ENCODE data around the gene CCDC177.

Gene CCDC177

GRCh38 chr14:69574263-69574953 lies at the start of gene CCDC177:
CCDC177 (minus strand) TSS chr14:69574871; CDS start chr14:69573622, 1,249 bp downstream.
- peak; percentile 38 to 43 for DNase-seq (ENCODE audit: extremely low read depth in 1 of 2, low read depth in 1 of 2)

- DNase-seq (ENCODE audit: extremely low read depth in 1 of 2, low read depth in 1 of 2), result no peak
These were observed 49.5 kb upstream of the CCDC177 start for GRCh38 chr14:69624136-69624535.

GRCh38 chr14:69620981-69621380 lies 46.3 kb upstream of the CCDC177 start:
- DNase-seq (ENCODE audit: extremely low read depth in 1 of 2, low read depth in 1 of 2), result no peak

- DNase-seq (ENCODE audit: extremely low read depth in 1 of 2, low read depth in 1 of 2), result no peak
These were observed 45.5 kb upstream of the CCDC177 start for GRCh38 chr14:69620211-69620611.

- no peak for DNase-seq (ENCODE audit: extremely low read depth in 1 of 2, low read depth in 1 of 2)
These were observed 44.3 kb upstream of the CCDC177 start for GRCh38 chr14:69619012-69619411.

- no peak for DNase-seq (ENCODE audit: extremely low read depth in 1 of 2, low read depth in 1 of 2)
These were observed 43.1 kb upstream of the CCDC177 start for GRCh38 chr14:69617796-69618195.

GRCh38 chr14:69616408-69616773 lies 41.7 kb upstream of the CCDC177 start:
- DNase-seq (ENCODE audit: extremely low read depth in 1 of 2, low read depth in 1 of 2), result no peak

GRCh38 chr14:69615496-69616407 lies 41.1 kb upstream of the CCDC177 start:
- no peak for DNase-seq (ENCODE audit: extremely low read depth in 1 of 2, low read depth in 1 of 2)

GRCh38 chr14:69615121-69615495 lies 40.4 kb upstream of the CCDC177 start:
- DNase-seq (ENCODE audit: extremely low read depth in 1 of 2, low read depth in 1 of 2), result no peak

- DNase-seq (ENCODE audit: extremely low read depth in 1 of 2, low read depth in 1 of 2), result no peak
These were observed 39.9 kb upstream of the CCDC177 start for GRCh38 chr14:69614592-69614991.

GRCh38 chr14:69613312-69614073 lies 38.8 kb upstream of the CCDC177 start:
- DNase-seq (ENCODE audit: extremely low read depth in 1 of 2, low read depth in 1 of 2), result no peak

GRCh38 chr14:69612783-69613130 lies 38.1 kb upstream of the CCDC177 start:
- DNase-seq (ENCODE audit: extremely low read depth in 1 of 2, low read depth in 1 of 2), result no peak

- DNase-seq (ENCODE audit: extremely low read depth in 1 of 2, low read depth in 1 of 2), result no peak
These were observed 37.5 kb upstream of the CCDC177 start for GRCh38 chr14:69612014-69612782.

GRCh38 chr14:69611172-69612013 lies 36.7 kb upstream of the CCDC177 start, which contains the start of gene SUSD6:
SUSD6 (plus strand) TSS chr14:69611596; CDS start chr14:69658593, 46,997 bp downstream.
- DNase-seq (ENCODE audit: extremely low read depth in 1 of 2, low read depth in 1 of 2), result peak; percentile 81 to 82

GRCh38 chr14:69610874-69611171 lies 36.2 kb upstream of the CCDC177 start:
- DNase-seq (ENCODE audit: extremely low read depth in 1 of 2, low read depth in 1 of 2), result no peak

- no peak for DNase-seq (ENCODE audit: extremely low read depth in 1 of 2, low read depth in 1 of 2)
These were observed 35.6 kb upstream of the CCDC177 start for GRCh38 chr14:69610020-69610873.

GRCh38 chr14:69606258-69607184 lies 31.9 kb upstream of the CCDC177 start:
- no peak for DNase-seq (ENCODE audit: extremely low read depth in 1 of 2, low read depth in 1 of 2)

GRCh38 chr14:69605738-69606137 lies 31.1 kb upstream of the CCDC177 start:
- DNase-seq (ENCODE audit: extremely low read depth in 1 of 2, low read depth in 1 of 2), result no peak
